GM12865 (cell line): ENCODE data around the gene CBARP.
"Not testable (repeated sequence)": the region's sequence is repeated elsewhere in the genome, so short reads cannot be mapped to it uniquely, and the experiment has no call there.

ENCODE experiments used
- DNase-seq: peaks from one replicate; pipeline ENCODE4 v3.0.0; 2010; ENCODE audit warnings: low read depth
- H3K4me3 ChIP-seq: 2 replicates; pipeline ENCODE4 v1.5.1; 2011; ENCODE audit warnings: mild to moderate bottlenecking, low read depth, low read length, control low read depth
- CTCF ChIP-seq: IDR thresholded peaks from 2 replicates; pipeline ENCODE4 v1.5.1; 2011; ENCODE audit warnings: low read length, control low read depth, low read depth, inconsistent platforms; ENCODE audit not compliant: insufficient read depth; ENCODE audit errors: missing control alignments

The CBARP gene

GRCh38 chr19:1249298-1249989, 11.6 kb upstream of the CBARP start:
- H3K4me3 ChIP-seq, result peak overlapping the region; percentile 68
- no peak for TF ChIP-seq CTCF
- peak; percentile 96 for DNase-seq

GRCh38 chr19:1248786-1249297, 11.0 kb upstream of the CBARP start:
- peak; percentile 86 for DNase-seq
- H3K4me3 ChIP-seq, result peak overlapping the region; percentile 77
- TF ChIP-seq CTCF, result peak; percentile 82

GRCh38 chr19:1248139-1248785, 10.5 kb upstream of the CBARP start, which contains the start of gene MIDN:
Gene MIDN (plus strand): TSS chr19:1248583. CDS start chr19:1250297, 1,714 bp downstream.
- H3K4me3 ChIP-seq, result peak within 1 kb of the TSS; percentile 77
- peak; percentile 89 for DNase-seq
- TF ChIP-seq CTCF, result peak; percentile 43

GRCh38 chr19:1247748-1248138, 9.9 kb upstream of the CBARP start:
- no peak for TF ChIP-seq CTCF
- DNase-seq, result no peak
- peak overlapping the region; percentile 77 for H3K4me3 ChIP-seq

GRCh38 chr19:1246265-1247087, 8.7 kb upstream of the CBARP start:
- H3K4me3 ChIP-seq, DNase-seq: not testable (repeated sequence)

- no peak overlapping the region for H3K4me3 ChIP-seq
- TF ChIP-seq CTCF, result no peak
- DNase-seq, result no peak
Measured at GRCh38 chr19:1245494-1246264, 7.9 kb upstream of the CBARP start.
